ENCODE measurements around the gene ADAMTS9.

The ADAMTS9 gene

DNA sequence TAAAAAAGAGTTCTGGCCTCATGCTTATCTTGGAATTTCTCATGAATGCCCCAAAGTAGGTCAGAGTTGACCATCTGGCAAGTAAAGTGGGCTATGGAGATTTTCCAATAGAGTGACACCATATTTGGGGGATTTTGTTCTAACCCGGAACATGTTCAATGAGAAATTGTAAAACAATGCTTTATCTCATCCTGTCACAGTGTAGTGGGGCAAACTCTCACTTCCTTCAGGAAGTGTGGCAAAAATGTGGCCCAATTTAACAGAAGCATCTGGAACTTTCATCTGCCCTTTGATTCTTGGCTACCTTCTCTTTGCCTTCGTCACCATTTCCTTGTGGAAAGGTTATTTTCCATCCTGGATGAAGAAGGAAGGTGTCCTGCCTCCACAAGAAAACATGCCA is 70.8 kb downstream of the ADAMTS9 start:
- DNase-seq: no peak

DNA sequence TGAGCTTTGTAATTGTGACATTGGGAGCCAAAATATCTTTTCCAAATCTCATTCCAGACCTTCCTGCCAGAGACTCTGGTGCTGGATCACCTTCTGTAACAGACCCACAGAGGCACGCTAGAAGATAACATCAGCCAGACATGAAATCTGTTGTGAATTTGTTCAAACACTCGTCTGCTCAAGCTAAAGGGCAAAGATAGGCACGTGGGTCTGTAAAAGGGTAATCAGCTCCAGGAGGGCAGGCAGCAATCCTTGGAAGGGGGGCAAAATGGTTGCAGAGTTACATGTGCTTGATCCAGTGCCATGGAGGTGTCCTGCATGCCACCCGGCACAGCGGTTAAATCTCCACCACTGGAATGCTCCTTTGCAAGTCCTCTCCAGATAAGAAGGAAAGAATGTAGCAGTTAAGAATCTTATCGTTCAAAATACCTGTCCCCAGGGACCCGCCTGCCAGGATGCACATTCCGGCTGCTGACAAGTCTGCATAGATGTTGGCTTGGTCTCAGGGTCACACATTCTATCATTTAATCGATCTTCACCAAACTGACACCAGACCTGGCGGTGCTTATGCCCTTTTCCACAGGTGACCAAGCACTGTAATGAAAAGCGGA is 74.8 kb downstream of the ADAMTS9 start:
- DNase-seq: no peak

DNA sequence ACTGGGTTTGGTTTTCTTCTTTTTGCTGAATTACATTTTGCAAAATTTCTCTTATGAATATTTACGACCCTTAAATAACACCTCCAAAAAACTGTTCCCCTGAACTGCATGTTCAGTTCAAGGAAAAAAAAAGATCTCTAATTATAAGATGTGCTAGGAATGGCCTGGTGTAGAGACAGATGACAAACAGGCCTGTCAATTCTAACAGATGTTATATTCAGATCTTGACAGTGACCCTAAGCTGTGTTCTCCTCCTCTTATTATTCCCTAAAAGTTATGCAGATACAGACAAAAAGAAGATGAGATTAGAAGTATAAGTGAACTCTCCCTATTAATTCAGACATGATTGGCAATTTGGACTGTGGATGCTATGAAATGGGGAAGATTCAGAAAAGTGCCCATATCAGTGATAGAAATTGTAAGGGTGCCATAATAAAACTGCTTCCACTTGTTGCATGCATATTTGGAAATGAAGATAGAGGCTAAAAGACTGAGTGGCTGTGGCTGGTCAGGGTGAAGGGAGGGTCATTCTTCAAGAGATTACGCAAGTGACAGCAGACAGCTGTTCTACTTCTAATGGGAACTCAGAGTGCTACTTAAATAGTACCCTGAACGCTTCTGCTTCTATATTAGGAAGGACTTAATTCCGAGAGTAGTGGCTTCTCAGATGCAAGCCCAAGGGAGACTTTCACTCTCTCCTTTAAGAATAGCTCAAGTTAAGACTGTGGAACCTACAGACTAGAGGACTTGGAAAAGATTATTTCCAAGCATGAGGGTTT is 75.5 kb downstream of the ADAMTS9 start:
- DNase-seq: no peak

DNA sequence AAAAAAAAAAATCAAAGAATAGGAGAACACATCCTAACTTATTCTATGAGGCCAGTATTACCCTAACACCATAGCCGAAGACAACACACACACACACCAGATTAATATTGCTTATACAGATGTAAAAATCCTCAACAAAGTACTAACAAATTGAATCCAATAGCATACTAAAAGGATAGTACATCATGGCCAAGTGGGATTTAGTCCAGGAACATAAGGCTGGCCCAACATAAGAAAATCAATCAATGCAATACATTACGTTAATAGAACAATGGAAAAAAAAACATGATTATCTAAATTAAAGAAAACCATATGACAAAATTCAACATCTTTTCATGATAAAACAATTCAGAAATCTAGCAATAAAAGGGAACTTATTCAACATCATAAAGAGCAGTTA is 79.1 kb downstream of the ADAMTS9 start:
- DNase-seq: no peak

DNA sequence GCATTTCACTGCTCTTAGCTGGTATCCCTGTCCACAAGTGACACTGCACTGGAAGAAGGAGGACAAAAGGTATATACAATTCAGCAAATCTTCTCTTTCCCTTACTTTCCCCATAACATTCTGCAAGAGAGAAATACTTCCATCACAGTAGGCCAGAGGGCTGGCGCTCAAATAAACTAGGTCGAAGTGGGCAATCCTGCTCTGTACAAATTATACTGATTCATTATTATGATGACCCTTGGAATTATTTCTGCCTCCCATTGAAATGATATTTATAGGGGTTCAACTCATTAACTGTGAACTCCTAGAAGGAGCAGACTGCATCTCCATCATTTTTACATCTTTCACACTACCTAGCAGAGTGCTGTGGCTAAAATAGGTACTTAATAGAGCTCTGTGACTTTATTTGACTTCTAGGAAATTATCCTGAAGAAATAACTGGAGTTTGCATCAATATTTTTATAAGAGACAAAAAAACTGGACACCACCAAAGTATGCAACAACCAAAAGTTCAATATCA is 80.7 kb downstream of the ADAMTS9 start:
- DNase-seq: no peak

DNA sequence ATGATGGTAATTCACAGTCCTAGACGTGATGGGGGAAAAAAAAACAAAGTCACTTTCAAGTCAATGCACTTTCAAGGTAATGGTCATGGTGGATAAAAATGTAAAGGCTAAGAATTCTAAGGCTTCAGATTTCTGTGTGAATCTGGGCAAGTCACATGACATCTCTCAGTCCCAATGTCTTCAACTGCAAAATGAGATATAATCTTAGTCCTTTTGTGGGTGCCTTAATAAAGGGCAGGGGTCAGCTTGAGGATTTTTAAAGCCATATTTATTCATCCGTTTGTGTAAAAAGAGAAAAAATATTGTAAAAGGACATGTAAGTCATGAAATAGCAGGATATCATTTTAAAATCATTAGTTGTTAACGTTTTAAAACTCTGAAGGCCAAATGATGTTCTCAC is 83.5 kb downstream of the ADAMTS9 start:
- no peak for DNase-seq

DNA sequence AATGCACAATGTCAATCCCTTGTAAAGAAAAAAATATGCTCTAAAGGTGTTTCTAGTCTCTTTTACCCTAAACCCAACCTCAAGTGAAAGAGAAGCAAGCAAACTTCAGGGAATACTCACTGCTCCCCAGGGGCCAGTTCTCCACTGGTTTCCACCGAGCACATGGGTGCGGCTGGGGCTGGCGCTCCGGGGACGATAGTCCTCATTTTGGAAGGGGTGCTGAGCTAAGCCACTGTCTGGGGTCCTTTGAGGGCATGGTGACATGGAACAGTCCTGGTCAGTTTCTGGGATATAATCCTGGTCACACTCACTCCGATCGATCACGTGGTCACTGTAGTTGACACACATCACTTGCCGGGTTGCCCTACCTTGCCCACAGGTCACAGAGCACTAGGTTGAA is 86.0 kb downstream of the ADAMTS9 start:
- DNase-seq: no peak

DNA sequence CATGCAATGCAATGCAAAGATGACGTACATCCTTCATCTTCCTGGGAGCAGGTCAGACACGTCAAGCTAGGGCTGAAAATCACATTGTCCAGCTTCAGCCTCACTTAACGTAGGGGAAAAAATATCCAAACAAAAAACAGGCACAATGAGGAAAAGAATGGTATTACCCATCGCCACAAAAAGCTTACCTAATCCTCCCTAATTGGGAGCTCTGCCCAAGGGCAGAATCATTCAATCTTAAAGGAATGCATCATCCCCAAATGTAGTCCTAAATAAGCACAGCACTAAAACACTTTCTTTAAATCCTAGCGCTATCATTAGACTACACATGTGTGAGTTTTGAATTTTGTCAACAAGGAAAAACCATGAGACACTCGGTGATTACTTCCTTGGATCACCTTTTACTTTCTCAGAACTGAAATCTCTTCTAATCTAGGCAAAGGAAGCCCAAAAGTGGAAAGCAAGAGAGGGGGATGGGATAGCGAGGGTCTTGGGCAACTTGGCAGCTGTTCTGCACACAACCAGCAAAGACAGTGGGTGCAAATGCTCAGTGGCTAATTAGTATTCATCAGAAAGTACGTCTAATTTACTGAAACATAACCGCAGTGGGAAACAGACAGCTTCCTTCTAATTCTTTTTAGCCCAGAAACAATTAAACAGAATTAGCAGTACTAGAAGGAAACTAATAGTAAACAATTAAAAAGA is 87.4 kb downstream of the ADAMTS9 start:
- no peak for DNase-seq

DNA sequence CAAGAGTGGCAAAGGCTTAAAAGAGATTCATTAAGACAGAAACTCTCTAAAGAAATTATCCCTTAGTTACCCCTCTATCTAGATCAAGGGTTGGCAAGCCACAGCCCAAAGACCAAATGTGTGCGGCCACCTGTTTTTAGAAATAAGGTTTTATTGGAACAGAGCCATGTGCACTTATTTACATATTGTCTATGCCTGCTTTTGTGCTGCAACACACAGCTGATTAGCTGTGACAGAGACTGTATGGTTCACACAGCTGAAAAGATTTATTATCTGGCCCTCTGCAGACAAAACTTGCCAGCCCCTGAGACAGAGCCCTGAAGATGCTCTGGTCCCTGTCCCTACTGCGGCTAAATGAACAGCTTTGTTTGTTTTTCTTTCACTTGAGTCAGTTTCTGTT is 88.1 kb downstream of the ADAMTS9 start:
- no peak for DNase-seq

DNA sequence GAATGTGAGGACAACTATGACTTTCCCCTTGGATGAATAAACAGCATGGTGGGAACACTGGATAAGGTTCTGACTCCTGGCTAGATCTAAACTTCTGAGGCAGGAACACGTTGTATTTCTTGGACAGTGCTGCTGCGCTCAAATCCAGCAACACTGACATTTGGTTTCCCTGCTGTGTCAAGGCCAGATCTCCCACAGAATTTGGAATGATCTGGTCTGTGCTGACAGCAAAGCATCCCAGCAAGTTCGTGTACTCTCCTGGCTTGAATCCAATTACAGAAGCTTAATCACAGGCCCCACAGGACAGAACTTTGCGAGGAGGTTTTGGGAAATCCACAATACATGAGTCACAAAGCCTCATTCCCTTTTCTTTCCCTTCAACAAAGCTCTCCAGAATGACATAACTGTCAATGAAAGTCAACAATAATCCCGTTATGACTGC is 92.5 kb downstream of the ADAMTS9 start:
- DNase-seq: no peak

DNA sequence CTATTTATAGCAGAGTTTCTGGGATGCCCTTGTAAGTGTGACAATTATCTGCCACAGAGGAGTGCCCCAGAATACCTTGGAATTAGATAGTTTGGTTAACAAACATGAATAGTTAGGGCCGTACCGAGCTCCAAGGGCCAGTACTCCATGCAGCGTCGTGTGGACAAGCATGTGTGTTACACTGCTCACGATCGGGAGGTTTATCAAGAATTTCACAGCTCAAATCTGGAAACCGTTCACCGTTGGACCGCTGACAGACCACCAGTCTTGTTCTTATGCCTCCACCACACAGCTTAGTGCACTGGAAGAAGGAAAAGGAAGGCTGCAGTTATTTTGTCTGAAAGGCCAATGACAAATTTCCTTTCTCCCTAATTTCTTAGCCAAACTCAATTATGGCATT is 93.7 kb downstream of the ADAMTS9 start:
- no peak for DNase-seq

DNA sequence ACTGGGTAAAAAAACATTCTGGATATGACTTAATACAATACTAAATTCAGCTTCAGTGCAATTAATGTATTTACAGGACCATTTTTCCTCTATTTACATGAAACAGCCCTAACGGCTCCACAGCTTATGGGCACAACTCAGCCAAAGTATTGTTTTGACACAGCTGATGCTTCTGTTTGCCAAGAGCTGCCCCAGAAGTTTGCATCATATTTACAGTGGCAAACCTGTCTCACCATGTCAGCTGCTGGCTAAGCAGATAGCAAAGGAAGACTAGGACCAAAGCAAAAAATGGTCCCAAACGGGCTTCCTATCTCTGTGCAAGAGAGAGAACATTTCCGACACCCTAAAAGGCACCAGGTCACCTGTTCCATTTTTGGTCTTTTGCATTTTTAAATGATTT is 94.5 kb downstream of the ADAMTS9 start:
- no peak for DNase-seq

DNA sequence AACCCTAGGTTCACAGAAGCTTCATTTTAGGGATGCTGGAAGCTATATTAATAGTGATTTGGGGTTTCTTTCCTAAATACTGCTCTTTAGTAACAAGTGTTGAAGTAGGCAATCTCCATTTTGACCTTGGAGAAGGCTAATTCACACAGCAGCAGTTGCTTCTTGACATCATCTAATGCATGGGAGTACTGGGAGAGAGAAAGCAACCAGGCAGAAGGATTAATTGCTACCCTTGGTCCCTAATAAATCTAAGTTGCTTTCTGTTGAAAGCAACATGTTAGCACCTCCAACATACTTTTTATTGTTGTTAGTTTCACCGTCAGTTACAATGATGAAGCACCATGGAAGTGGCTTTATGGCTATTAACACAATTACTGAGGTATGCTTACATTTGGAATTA is 96.2 kb downstream of the ADAMTS9 start:
- no peak for DNase-seq

DNA sequence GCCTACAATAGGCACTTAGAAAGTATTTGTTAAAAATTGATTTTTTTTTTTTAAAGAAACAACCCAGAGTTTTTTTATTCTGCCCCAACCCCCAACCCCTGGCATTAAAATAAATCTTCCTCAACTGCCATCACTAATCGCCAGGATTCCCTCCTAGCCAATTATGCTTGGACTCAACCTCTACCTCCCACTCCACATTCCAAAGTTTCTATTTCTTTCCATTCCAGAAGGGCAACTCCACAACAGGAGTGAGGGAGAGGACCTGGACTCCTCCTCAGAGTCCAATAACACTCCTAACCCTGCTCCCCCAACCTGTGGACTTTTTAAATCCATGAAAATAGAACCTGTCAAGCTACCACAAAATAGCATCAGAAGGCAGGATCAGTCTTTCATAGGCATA is 99.4 kb downstream of the ADAMTS9 start:
- DNase-seq: no peak

DNA sequence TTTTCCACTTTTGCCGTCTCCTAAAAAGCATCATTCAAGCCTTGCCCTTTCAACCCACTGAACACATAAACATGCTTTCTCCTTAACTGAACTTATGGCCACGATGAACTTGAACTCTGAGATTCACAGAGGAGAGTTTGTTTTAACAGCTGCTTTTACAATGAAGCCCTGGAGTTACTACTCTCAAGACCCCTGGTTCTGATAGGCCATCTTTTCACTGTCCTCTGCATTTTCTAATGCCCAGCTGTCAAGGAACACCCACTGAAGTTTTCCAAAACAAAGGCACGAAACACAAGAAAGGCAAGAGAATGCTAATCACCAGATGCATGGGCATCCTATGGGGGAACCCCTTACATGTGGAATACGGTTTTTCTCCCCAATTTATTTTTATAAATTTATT is 100.8 kb downstream of the ADAMTS9 start:
- DNase-seq: no peak

DNA sequence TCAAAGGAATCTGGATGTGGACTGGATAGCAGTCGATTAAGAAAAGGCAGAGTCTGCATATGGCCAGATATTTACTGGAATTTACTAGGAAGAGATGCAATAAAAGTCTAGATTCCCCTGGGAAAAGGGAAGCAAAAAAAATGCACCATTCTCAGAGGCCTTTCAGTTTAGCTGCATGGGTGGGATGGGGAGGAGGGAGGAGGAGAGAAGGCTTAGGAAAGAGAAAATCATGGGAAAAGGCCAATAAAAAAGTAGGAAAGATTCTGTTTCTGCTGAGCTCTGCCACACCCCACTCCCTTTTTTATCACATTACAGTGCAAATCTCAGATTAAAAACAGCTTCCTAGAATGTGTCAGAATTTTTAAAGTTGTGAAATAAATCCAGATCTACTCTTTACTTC is 103.6 kb downstream of the ADAMTS9 start:
- no peak for DNase-seq

DNA sequence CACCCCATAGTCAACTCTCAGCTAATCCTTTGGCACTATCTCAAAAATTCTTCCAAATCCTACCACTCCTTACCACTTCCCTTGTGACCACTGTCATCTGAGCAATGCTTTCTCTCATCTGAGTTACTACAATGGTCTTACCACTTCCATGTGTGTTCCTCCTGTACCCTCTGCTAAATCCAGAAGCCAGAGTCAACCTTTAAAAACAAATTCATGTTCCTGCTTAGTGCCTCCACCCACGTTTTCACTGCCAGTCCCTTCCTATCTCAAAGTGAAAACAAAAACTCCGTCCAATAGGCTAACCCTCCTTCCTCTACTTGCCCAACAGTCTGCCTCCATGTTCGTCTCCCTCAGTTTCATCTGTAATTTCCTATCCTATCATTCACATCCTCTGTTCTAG is 109.0 kb downstream of the ADAMTS9 start:
- DNase-seq: no peak

DNA sequence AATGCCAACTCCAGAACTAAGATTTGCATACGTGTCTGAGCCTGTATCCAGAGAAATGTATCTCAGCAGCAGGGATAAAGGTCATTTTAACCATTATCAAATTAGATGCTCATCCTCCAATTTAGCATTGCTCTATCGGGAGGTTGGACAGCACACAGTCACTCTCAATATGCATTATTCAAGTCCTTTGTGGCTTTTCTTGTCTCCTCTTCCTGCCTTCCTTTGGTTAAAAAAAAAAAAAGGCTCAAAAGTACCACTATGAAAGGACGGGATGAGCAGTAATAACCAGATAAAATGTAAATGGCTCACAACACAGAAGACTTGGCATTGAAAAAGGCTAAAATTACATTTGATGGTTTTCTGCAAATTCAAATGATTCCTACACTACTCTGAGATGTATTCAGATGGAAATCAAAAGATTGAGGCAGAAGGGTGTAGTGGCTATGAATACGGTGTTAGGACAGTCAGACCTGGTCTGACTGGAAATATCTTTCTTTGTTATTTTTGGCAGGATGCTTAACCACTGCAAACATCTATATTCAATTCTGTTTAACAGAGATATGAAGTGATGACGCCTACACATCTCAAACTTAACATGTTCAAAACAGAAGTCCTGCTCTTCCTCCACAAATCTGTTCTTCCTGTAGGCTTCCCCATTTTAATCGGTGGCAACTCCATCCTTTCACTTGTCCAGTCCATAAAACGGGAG is 109.6 kb downstream of the ADAMTS9 start:
- DNase-seq: no peak

DNA sequence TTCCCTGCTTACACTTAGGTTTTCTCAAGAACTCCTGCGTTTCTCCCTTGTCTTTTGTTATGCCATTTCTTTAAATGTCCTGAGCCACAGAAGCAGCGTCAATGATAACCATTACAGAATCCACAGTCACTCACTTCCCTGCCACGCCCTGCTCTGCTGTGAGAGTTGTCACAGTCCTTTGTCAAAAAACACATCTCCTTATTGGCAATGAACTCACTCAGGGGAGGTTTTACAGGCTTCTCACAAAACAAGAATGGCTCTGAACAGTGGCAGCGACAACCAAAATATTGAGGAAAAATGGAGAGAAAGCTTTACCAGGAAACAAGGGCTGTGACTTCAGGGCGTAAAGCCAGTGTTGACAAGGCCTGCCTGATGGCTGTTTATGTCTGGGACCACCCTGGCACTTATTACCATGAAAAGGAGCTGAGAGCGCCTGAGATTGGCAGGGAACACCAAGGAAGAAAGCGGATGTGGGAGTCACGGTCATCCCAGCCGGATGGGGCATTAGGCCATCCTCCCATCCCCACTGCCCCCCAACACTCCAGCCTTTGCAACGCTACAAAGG is 111.5 kb downstream of the ADAMTS9 start:
- DNase-seq: no peak

DNA sequence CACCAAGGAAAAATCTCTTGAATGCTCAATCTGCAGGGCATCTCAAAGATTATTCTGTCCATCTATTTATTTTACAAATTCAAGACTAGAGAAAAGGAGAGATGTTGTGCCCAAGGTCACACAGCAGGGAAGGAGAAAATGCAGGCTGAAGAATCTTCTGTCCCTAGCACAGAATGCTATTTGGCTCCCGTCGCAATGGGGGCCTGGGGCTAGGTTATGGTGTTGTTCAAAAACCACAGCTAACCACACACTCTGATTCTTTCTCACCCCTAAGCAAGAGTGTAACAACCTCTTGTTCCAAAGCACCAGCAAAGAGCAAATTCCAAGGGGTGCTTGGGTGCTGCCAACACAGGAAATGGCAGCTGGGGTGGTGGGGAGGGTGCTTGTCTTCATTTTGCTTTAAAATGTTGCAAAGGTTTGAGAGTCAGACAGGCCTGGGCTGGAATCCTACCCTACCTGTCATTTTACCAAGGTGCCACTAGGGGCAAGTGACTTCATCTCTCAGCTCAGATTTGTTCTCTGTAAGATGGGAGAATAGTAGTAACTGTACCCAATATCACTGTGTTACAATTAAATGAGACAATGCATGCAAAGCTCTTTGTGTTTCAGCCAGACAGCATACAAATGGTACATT is 112.5 kb downstream of the ADAMTS9 start:
- no peak for DNase-seq

DNA sequence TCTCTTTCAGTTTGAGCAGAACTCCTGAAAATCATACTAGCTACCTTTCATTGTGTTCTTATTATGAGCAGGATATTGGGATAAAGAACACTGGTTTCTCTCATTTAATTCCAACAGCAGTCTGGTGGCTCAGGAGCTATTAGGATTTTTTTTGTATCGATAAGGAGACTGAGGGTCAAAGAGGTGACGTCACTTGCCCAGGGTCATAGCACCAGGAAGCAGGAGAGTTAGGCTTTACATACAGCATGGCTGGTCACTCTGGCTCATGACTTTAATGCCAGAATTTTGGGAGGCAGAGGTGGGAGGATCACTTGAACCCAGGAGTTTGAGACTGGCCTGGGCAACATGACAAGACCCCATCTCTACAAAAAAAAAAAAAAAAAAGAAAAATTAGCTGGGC is 113.6 kb downstream of the ADAMTS9 start:
- DNase-seq: no peak

DNA sequence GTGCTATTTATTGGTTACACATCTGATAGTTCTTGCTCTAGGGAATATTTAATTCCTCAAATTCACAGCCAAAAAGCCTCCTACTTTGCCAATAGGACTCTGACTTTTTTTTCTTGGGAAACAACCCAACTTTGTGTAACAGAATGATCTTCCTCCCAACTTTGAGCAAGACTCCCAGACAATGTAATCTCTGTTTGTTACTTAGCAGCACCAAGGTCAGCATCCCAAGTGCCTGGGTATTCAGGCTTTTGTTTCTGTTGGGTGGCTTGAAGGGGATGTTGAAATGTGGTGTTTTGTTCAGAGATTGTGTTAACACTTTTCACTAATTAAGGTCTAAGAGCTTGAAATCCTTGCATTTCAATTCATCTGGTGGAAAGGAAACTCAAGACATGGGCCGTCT is 115.8 kb downstream of the ADAMTS9 start:
- no peak for DNase-seq
